ENCODE results near the gene NPL.

Gene NPL

GRCh38 chr1:182779530-182779929 lies 10.0 kb upstream of the NPL start:
- DNase-seq (ENCODE audit: low read depth), result no peak

DNA sequence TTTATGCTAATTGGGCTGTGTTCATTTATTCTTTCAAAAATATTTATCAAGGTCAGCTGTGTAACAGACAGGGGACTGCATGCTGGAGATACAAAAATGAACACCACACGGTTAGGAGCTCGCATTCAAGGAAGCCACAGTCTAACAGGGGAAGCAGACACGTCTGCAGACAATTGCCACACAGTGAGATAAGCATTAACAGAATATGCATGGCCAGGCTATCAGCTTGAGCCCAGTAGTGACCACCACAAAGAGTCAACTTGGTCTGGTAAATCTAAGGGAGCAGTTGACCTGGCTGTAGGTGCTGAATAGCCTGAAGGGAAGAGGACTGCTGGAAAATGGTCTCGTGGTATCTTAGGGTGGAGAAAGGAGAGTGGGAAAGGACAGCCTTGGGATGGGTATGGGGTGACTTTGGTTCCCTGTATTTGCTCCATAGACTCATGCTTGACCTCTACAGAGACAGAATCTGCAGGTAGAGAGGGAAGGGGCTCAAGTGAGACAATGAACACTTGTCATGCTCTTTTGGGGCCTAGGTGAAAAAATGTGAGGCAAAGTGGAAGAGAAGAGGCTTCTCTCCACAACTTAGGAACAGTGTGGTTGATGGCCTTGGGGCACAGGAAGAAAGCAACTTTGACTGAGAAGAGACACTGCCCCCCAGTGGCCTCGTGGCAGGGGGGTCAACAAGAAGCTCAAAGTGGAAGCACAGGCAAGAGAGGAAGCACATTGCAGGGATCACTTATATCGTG lies 7.6 kb upstream of the NPL start:
- no peak for DNase-seq (ENCODE audit: low read depth)

DNA sequence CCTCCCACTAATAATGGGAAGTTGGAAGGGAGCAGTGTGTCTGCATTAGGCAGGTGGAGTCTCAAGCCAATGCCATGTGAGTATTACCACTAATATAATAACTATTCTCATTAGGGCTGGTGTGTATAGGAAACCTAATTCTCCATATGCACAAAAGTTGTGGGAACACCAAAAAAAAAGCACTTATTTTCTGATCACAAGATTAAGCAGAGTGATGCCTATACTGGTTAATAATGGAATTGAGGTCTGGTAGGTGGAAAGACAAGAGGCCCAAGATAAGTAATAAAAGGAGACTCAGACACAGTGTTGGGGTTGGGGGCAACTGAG lies 7.0 kb upstream of the NPL start:
- DNase-seq (ENCODE audit: low read depth), result no peak

DNA sequence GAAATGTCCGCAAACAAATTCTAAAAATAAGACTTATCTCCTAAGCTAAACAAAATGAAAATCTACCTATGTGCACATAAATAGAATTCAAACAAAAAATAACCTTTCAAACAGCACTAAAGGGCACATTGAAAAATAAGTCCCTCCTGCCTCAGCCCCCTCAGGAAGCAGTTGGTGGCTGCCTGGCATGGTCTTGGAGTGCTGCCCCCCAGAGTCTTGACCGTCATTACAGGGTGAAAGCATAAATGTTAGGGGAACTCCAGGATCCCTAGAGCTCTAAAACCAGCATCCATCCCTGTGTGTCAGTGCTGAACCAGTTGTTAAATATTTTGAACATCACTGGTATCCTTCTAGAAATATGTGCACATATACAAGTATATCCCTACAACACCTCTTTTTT lies 6.5 kb upstream of the NPL start:
- no peak for DNase-seq (ENCODE audit: low read depth)

GRCh38 chr1:182784556-182785171 lies 4.9 kb upstream of the NPL start:
- no peak for DNase-seq (ENCODE audit: low read depth)

DNA sequence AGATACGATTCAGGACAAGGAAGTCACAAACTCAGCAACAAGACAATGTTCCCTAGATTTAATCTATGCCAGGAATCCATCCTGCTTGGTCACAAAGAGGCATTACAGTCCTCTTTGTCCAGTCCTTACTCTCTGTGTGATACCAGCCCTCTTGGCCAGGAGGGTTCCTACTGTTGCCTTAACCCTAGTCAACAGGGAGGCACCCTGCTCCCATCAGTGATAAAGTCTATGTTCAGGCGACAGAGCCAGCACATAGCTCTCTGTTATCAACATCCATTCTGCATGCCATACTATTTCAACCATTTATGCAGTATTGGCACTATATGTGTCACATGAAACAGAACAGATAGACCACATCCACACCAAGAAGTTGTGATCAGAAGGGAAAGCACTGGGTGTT lies 4.4 kb upstream of the NPL start:
- DNase-seq (ENCODE audit: low read depth), result no peak

- no peak for DNase-seq (ENCODE audit: low read depth)
Observed at GRCh38 chr1:182786223-182786994, 3.2 kb upstream of the NPL start.

DNA sequence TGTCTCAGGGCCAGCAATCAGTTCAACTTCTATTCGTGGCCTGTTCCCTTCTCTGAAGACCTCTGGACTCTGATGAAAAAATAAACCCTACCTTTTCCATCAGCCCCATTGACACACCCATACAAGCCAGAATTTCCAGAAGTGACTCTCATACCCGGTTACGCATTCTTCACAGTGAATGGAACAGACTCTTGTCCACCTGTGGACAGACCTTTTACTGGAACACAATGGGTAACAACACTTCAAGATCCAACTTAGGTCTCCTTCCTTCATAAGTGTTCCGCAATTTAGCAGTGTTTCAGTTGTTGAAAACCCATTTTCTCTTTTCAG lies 2.6 kb upstream of the NPL start:
- DNase-seq (ENCODE audit: low read depth), result no peak

DNA sequence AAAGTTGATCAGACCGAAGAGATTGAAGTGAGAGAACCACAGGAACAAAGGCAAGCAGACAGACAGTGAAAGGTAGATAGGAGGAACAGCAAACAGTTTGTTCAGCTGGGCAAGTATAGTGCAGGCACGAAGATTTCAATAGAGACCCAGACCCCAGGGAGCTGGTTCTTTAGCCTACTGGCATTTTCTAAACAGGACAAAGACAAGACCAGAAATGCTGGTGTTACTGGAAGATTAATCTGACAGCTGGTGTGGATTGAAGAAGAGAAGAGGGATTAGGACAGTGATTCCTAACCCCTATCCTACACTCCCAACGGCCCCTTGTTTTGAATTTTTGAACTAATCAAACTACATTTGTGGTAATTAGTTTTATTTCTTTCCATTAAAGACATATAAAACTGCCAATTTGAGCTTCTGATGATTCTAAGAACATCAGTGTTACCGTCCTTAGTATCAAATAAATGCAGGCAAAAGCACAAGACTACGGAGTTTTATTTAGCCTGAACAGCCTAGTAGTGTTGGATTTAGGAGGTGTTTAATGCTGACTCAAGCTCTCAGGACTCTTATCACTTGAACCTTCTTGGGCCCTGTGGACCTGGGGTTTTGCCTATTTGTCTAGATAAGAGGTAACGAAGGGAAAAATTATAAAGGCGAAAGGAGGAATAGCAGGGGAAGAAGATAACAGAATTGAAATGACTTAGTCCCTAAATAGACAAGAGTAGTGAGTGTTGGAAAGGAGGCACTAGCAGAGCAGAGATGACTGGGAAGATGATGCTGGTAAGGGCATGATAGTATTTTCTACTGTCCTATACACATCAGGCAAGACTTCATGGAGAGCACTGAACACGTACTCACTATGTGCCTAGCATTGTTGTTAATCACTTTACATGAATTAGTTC lies 2.0 kb downstream of the NPL start:
- DNase-seq (ENCODE audit: low read depth), result no peak

DNA sequence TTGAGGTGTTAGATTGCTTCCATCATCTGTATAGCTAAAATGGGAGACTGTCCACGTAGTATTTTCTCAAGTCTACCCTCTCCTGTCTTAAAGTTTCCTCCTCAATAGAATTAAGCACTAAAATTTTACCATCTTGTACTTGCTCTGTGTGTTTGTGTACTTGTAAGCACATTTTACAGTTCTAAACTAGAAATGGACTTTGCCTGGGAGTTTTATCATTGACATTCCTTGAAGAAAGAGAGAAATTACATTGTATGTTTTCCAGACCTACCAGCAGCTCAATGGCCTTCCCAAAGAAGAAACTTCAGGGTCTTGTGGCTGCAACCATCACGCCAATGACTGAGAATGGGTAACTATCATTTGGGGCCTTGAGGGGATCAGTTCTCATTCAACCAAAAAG lies 4.5 kb downstream of the NPL start:
- no peak for DNase-seq (ENCODE audit: low read depth)

- DNase-seq (ENCODE audit: low read depth), result no peak
Observed at GRCh38 chr1:182794676-182795201, 5.2 kb downstream of the NPL start.

- DNase-seq (ENCODE audit: low read depth), result no peak
Observed at GRCh38 chr1:182795563-182796228, 6.1 kb downstream of the NPL start.

DNA sequence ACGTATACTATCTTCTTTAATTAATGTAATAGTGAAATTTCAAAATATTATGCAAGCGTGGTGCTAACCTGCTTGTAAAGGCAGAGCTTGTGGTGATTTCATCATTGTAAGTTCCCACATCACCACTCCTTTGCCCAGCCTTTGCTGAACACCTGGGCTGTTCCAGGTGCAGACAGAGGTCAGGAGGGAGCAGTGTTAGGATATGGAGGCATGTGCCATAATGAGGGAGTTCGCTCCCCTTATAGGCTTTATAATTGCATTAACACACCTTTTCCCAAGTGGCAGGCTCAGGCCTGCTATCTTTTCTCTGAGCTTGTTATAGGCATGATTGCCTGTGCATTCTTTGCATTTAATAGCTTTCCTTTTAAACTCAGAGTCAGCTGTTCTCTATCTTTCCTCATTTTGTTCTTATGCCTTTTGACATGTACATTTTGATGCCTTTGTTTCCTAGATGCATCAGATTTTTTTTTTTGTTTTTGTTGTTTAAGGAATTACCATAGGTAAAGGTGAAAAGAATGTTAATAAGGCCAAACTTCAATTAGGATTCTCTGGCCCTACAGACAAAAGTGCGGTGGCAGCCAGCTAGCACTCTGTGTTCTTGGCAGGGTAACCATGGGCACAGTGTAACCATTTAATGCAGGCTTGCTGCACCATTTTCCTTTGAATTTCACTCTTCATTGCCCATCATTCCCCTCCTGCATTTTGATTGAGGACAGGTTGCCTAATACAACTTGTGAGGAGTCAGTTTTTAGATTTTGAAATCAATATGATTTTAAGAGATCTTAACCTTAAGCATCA lies 12.6 kb downstream of the NPL start:
- DNase-seq (ENCODE audit: low read depth), result no peak

DNA sequence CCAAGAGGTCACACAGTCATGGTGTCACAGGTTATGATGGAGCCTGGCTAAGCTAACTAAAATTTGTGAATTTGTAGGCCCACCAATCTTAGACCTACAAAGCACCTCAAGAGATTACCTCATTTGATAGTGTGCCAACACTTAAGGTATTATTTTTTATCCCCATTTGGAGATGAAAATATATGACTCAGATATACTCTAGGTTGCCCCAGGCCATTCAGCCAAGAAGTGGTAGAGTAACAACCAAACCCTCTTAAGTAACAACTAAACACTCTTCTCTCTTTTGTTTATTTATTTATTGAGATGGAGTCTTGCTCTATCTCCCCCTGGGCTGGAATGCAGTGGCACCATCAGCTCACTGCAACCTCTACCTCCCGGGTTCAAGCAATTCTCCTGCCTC lies 14.3 kb downstream of the NPL start:
- no peak for DNase-seq (ENCODE audit: low read depth)

DNA sequence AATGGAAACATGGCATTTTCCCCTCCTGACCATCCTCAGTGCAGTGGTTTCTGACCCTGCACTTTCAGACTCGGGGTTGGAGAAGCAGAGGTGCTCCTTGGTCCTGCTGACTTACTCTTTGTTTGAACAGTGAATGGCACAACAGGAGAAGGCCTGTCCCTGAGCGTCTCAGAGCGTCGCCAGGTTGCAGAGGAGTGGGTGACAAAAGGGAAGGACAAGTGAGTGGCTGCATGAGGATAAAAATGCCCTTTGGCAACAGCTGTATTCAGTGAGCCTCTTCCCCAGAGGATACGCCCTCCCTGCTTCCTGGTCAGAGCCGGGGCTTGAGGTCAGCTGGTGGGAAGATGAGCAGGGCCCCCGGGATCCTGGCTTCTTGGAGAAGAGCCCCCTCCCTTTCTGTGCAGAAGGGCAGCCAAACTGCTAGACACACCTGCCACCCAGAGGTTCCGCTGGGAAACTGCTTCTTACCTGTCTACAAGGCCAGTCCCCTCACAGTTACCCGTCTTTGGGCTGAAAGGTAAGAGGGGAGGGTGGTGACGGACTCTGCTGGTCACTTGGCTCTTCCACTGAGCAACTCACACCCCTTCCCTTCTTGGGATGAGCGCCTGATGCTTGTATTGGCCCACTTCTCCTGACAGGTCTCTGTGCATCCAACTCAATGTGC lies 16.6 kb downstream of the NPL start:
- DNase-seq (ENCODE audit: low read depth), result no peak

- no peak for DNase-seq (ENCODE audit: low read depth)
Observed at GRCh38 chr1:182807907-182808306, 18.3 kb downstream of the NPL start.

DNA sequence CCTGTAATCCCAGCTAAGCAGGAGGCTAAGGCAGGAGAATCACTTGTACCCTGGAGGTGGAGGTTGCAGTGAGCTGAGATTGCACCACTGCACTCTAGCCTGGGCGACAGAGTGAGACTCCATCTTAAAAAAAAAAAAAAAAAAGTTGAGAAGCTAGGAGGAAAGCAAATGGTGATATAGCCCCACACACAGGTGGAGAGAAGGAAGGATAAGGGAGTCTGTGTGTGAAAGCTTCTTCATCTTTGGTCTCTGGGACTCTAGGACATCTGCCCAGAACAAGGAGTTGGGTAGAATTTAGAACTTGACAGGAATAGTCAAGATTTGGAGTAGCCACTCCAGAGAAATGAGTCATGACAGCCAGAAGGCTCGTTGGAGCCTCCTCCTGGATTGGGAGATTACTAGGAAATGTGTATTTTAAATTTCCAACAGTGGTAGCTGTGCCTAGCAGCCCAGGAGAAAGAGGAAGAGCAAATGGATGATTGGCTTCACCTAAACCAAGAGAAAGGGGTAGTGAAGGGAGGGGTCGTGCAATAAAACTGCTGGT lies 19.9 kb downstream of the NPL start:
- no peak for DNase-seq (ENCODE audit: low read depth)

- no peak for DNase-seq (ENCODE audit: low read depth)
Observed at GRCh38 chr1:182811975-182812722, 22.6 kb downstream of the NPL start.

DNA sequence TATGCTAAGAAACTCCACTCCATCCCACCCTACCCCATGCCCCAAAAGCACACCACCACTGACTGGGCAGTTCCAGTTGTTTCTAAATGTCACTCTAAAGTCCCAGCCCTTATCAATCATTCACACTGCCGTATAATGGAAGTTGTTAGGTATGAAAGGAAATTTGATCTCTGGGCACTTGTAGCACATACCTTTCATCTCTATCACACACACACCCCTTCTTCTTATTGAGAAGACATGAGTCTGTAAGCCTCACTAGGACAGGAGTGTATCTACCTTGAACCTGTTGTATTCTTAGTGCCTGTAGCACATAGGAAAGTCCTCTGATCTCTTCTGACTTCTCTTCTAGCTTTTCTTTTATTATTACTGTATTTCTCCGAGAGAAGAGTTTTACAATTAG lies 27.3 kb downstream of the NPL start:
- no peak for DNase-seq (ENCODE audit: low read depth)

Data from HS-27A (cell line).